Transverse colon (tissue), 4 donors: ENCODE measurements around the gene TCAIM.

Experiments
- CTCF ChIP-seq, 5 experiments: fragments of 200-600 bp in 3 of 5; fragments of 450-650 bp in 2 of 5; sonication (generic) in 3 of 5; IDR thresholded peaks; 1 replicate in 2 of 5; 2 replicates in 3 of 5; pipeline ENCODE4 v1.5.1; 2016 to 2017; ENCODE audit warnings: antibody characterized with exemption in 5 of 5, inconsistent platforms in 3 of 5, mild to moderate bottlenecking in 2 of 5, moderate library complexity in 1 of 5
- EP300 ChIP-seq: sonication (generic); formaldehyde crosslinking; IDR thresholded peaks from one replicate; pipeline ENCODE4 v1.6.1; 2017; ENCODE audit warnings: antibody characterized with exemption, low read depth
- POLR2AphosphoS5 ChIP-seq, 3 donors: sonication (generic); formaldehyde crosslinking; IDR thresholded peaks; one replicate each; pipeline ENCODE4 v1.6.1; 2016; ENCODE audit warnings: antibody characterized with exemption in 3 of 3

DNA sequence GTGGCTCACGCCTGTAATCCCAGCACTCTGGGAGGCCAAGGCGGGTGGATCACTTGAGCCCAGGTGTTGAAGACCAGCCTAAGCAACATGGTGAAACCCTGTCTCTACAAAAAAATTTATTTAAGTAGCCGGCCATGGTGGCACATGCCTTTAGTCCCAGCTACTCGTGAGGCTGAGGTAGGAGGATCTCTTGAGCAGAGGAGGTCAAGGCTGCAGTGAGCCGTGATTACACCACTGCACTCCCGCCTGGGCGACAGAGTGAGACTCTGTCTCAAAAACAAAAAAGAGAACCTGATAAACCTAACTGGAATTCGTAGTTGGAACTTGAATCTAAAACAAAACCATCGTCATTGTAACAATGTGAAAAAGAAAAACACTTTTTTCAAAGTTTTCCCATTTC is 57.1 kb downstream of the TCAIM start:
- TF ChIP-seq CTCF (IDR thresholded peaks at IDR 0.05) (no peak), POLR2AphosphoS5 (IDR thresholded peaks at IDR 0.05) (no peak), EP300 (no peak)
